Measurements from ENCODE around the gene WDFY2. TPM values are rescaled to one million over a fixed set of nuclear protein-coding genes. Genes with fewer than 3 reads are reported as not detected.
A peak's percentile ranks its signal among the peaks of the same experiment; 100 is the strongest.

WDFY2 gene
- total RNA-seq, 1 experiment from 2014 or later: 8.2 TPM

GRCh38 chr13:51767100-51767499 lies 182.8 kb downstream of the WDFY2 start:
- no peak for DNase-seq (ENCODE audit: low read depth)

- DNase-seq (ENCODE audit: low read depth): no peak
Measured at GRCh38 chr13:51768378-51768921, 184.2 kb downstream of the WDFY2 start.

GRCh38 chr13:51768976-51769375 lies 184.7 kb downstream of the WDFY2 start:
- no peak for DNase-seq (ENCODE audit: low read depth)

GRCh38 chr13:51769455-51770127 lies 185.3 kb downstream of the WDFY2 start:
- DNase-seq (ENCODE audit: low read depth): peak; percentile 43

- no peak for DNase-seq (ENCODE audit: low read depth)
Measured at GRCh38 chr13:51770160-51770559, 185.9 kb downstream of the WDFY2 start.

GRCh38 chr13:51770681-51771417 lies 186.6 kb downstream of the WDFY2 start:
- DNase-seq (ENCODE audit: low read depth): no peak

- no peak for DNase-seq (ENCODE audit: low read depth)
Measured at GRCh38 chr13:51771418-51772104, 187.3 kb downstream of the WDFY2 start.

GRCh38 chr13:51772105-51772455 lies 187.8 kb downstream of the WDFY2 start:
- DNase-seq (ENCODE audit: low read depth): no peak

GRCh38 chr13:51772781-51773180 lies 188.5 kb downstream of the WDFY2 start:
- DNase-seq (ENCODE audit: low read depth): no peak

GRCh38 chr13:51773515-51773914 lies 189.3 kb downstream of the WDFY2 start:
- no peak for DNase-seq (ENCODE audit: low read depth)

GRCh38 chr13:51776179-51776578 lies 191.9 kb downstream of the WDFY2 start:
- DNase-seq (ENCODE audit: low read depth): no peak

- DNase-seq (ENCODE audit: low read depth): no peak
Measured at GRCh38 chr13:51777921-51778320, 193.7 kb downstream of the WDFY2 start.

- DNase-seq (ENCODE audit: low read depth): no peak
Measured at GRCh38 chr13:51778392-51778791, 194.1 kb downstream of the WDFY2 start.

- no peak for DNase-seq (ENCODE audit: low read depth)
Measured at GRCh38 chr13:51780099-51780498, 195.8 kb downstream of the WDFY2 start.

GRCh38 chr13:51781246-51782022 lies 197.2 kb downstream of the WDFY2 start:
- no peak for DNase-seq (ENCODE audit: low read depth)

- DNase-seq (ENCODE audit: low read depth): no peak
Measured at GRCh38 chr13:51782026-51782710, 197.9 kb downstream of the WDFY2 start.

GRCh38 chr13:51783428-51784094 lies 199.3 kb downstream of the WDFY2 start:
- DNase-seq (ENCODE audit: low read depth): no peak

GRCh38 chr13:51784097-51784496 lies 199.8 kb downstream of the WDFY2 start:
- no peak for DNase-seq (ENCODE audit: low read depth)

GRCh38 chr13:51785712-51786424 lies 201.6 kb downstream of the WDFY2 start:
- DNase-seq (ENCODE audit: low read depth): peak; percentile 60

All from LHCN-M2 (cell line).